Stomach smooth muscle (tissue), 2 donors: Measurements from ENCODE around the gene MRPS9.

Experiments used
- H3K27ac ChIP-seq: one replicate; pipeline ENCODE4 v1.7.0; 2013; ENCODE audit warnings: mild to moderate bottlenecking, low read length, inconsistent platforms
- H3K27me3 ChIP-seq, 2 donors: one replicate each; pipeline ENCODE4 v1.7.0; 2013; ENCODE audit warnings: low read length in 2 of 2; ENCODE audit not compliant: insufficient read depth in 2 of 2, control insufficient read depth in 1 of 2
- H3K36me3 ChIP-seq, 2 donors: one replicate each; pipeline ENCODE4 v1.7.0; 2013; ENCODE audit warnings: low read length in 2 of 2; ENCODE audit not compliant: control insufficient read depth in 2 of 2, insufficient read depth in 2 of 2
- H3K4me1 ChIP-seq: one replicate; pipeline ENCODE4 v1.7.0; 2013; ENCODE audit warnings: low read length; ENCODE audit not compliant: control insufficient read depth, insufficient read depth
- H3K4me3 ChIP-seq, 2 donors: one replicate each; pipeline ENCODE4 v1.7.0; 2013; ENCODE audit warnings: low read length in 2 of 2
- H3K9ac ChIP-seq, 2 donors: one replicate each; pipeline ENCODE4 v1.7.0; 2013; ENCODE audit warnings: low read length in 2 of 2, mild to moderate bottlenecking in 1 of 2
- H3K9me3 ChIP-seq, 2 donors: one replicate each; pipeline ENCODE4 v1.7.0; 2013; ENCODE audit warnings: low read length in 2 of 2; ENCODE audit not compliant: control insufficient read depth in 2 of 2
- donor health status: healthy.
- donor health status: Pancreatic carcinoma.

The MRPS9 gene

DNA sequence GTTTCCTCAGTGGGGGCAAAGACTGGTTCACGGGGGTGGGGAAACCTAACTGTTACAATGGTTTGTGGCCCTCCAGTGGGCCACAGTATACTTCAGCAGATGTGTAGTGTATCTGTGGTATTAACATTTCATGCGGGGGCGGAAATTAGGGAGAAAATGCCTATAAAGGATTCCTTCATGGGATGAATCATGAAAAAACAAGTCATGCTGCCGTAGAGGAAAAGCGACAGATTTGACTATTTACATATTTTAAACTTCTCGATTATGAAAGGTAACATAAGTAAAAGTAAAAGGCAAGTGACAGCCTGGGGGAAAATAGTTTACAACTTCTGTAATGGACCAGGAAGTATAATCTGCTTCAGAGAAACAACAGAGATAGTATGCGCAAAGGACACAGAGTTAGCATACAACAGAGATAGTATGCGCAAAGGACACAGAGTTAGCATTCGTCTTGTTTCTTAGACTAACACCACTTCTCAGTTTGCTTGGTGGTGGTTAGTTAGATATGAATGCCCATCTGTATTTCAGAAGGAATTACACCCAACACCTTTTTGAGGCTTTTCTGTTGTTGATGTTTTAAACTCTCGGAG, 41.1 kb downstream of the MRPS9 start:
- H3K9me3 ChIP-seq: no peaks in the 10 kb centered on the region
- no peak overlapping the region for H3K27ac ChIP-seq
- H3K36me3 ChIP-seq: peaks cover 9 to 10% of the 10 kb centered on the region in 2 donors
- no peak overlapping the region for H3K4me3 ChIP-seq
- H3K9ac ChIP-seq: no peak overlapping the region
- no peaks in the 10 kb centered on the region for H3K27me3 ChIP-seq
- H3K4me1 ChIP-seq: no peaks in the 10 kb centered on the region

DNA sequence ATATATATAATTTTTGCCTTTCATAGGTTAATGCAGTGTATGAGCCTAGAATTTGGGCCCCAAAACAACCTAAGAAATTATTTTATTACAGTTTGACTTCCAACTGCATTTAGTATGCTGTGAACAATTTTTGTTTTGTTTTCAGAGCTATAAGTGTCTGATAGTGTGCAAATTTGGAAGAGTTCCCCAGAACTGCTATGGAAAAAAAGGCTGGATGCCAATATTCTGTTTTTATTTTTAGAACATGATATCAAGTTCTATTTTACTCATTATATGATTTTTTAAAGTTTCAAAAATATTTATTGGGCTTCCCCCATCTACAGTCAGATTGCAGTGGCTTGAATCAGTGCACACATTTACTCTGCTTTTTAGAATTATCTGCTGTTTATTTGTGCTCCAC, 42.6 kb downstream of the MRPS9 start:
- Histone ChIP-seq H3K27me3 (no peaks in the 10 kb centered on the region), H3K9me3 (no peaks in the 10 kb centered on the region), H3K36me3 (peaks cover 6 to 10% of the 10 kb centered on the region in 2 donors), H3K27ac (no peak overlapping the region), H3K4me1 (no peaks in the 10 kb centered on the region), H3K4me3 (no peak overlapping the region), H3K9ac (no peak overlapping the region)

DNA sequence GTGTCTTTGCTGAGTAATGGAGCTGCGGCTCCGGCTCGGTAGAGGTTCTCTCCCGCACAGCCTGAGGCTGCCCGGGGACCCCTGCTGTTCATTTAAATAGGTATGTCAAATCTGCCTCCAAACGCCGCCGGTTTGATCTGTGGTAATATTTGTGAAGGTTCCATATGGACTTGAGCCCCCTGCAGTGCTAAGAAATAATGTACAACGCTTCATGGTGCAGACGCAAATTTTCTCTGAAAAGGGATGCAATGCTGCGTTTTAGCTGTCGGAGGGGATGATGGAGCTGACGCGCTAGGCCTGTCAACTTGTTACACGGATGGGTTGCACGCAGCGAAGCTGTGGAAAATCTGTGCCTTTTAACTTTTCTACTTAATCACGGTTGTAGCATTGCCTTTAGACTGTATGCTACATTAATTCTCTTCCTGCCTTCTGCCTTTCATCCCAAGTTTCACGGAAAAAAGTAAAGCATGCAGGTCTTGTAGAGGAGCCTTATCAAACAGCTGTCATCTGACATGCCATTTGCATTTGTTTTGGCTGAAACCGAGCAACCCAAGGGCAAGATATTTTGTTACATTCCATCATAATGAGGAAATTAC, 43.2 kb downstream of the MRPS9 start:
- Histone ChIP-seq H3K4me3 (no peak overlapping the region), H3K9me3 (no peaks in the 10 kb centered on the region), H3K9ac (no peak overlapping the region)

DNA sequence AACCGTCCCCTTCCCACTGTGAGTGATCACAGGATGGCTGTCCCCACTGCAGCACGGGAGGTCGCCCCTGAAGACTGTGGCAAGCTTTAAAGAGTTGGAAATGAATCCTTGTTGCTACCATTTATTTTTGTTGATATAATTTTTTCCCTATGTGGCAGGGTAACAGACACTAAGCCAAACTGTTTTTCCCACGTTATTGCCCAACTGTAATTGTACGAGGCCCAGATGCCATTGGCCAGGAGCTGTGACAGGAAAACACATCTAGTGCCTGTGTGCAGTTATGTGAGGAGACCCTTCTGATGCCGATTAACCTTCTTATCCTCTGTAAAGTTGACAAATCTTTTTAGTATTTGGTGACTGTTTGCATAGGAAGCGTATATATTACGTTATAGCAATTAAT, 44.2 kb downstream of the MRPS9 start:
- H3K9me3 ChIP-seq: no peaks in the 10 kb centered on the region
- no peaks in the 10 kb centered on the region for H3K4me1 ChIP-seq
- no peak overlapping the region for H3K9ac ChIP-seq
- no peaks in the 10 kb centered on the region for H3K27me3 ChIP-seq
- no peak overlapping the region for H3K4me3 ChIP-seq
- no peak overlapping the region for H3K27ac ChIP-seq
- H3K36me3 ChIP-seq: peaks cover 6 to 10% of the 10 kb centered on the region in 2 donors

More for the DNA sequence above, 43.2 kb downstream of the MRPS9 start:
- H3K27me3 ChIP-seq: no peaks in the 10 kb centered on the region
- no peak overlapping the region for H3K27ac ChIP-seq
- H3K36me3 ChIP-seq: peaks cover 6 to 10% of the 10 kb centered on the region in 2 donors
- H3K4me1 ChIP-seq: no peaks in the 10 kb centered on the region

DNA sequence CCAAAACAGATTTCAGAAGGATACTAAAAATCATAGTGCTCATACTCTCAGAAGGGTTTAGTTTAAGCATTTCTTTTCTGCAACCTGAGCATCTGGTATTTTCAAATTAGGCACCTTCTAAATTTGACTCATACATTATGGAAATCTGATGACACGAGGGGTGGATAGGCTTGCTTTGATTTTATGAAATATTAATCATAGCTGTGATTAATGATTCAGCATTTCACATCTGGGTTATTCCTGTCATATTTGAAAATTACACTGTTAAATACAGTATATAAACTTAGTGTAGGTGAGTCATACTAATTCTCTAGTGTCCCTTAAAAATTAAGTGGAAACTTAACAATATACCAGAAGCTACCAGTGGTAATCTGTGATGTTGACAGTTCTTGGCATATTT, 47.7 kb downstream of the MRPS9 start:
- Histone ChIP-seq H3K36me3 (peaks cover 10 to 16% of the 10 kb centered on the region in 2 donors), H3K4me3 (no peak overlapping the region), H3K27me3 (no peaks in the 10 kb centered on the region), H3K27ac (no peak overlapping the region), H3K9ac (no peak overlapping the region), H3K4me1 (no peaks in the 10 kb centered on the region), H3K9me3 (no peaks in the 10 kb centered on the region)

DNA sequence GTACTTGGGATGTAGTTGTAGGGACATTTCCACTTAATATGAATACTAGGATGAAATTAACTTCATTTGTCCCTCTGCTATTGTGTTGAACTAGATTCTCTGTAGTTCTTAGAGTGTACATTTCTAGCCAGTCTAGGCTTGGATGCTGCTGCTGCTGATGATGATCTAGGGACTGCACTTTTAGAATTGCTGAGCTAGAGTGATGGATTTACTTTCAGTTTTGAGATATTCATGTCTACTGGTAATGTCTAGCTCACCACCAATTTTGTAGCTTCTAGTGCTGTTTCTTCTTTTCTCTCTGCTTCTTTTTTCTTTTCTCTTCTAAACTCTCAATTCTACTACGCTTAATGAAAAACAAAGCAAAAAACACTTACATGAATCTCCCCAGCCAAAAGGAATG, 49.4 kb downstream of the MRPS9 start:
- no peaks in the 10 kb centered on the region for H3K9me3 ChIP-seq
- H3K4me3 ChIP-seq: no peak overlapping the region
- H3K9ac ChIP-seq: no peak overlapping the region
- H3K36me3 ChIP-seq: peaks cover 4 to 10% of the 10 kb centered on the region in 2 donors
- no peak overlapping the region for H3K27ac ChIP-seq
- H3K27me3 ChIP-seq: no peaks in the 10 kb centered on the region
- H3K4me1 ChIP-seq: no peaks in the 10 kb centered on the region

DNA sequence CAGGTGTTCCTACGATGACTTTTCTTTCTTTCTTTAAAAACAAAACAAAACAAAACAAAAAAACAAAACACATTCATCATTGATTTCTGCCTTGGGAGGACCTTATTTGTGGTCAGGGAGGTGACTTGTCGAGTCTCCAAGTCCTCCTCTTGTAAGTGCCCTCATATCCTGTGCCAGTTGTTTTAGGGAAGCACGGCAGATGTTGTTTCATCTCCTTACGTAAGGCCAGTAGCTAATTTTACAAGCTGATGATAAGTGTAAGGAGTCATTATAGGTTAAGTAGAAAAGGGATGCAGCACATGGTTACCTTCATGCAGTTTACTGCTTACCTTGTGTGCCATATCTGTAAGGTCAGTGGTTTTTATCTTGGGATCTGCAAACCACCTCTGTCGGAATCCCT, 52.2 kb downstream of the MRPS9 start:
- H3K27me3 ChIP-seq: no peaks in the 10 kb centered on the region
- no peak overlapping the region for H3K27ac ChIP-seq
- no peak overlapping the region for H3K4me3 ChIP-seq
- no peak overlapping the region for H3K9ac ChIP-seq
- no peaks in the 10 kb centered on the region for H3K9me3 ChIP-seq
- H3K4me1 ChIP-seq: no peaks in the 10 kb centered on the region
- H3K36me3 ChIP-seq: peaks cover 4 to 12% of the 10 kb centered on the region in 2 donors

DNA sequence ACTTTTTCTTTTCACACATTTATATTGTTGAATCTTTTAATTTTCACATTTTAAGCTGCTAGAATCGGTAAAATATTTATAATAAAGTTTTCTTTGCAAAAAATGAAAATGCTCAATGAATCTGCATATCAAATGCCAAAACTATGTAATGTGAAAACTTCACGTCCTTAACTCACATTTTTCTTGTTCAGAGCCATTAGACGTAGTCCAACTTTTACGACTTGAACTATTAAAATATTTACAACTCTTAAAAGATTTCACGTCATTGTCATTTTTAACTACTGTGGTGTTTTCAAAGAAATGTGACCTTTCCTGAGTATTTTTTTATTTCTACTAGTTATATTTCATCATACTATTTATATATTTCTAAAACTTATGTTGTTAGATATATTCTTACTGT, 54.9 kb downstream of the MRPS9 start:
- H3K9ac ChIP-seq: no peak overlapping the region
- no peaks in the 10 kb centered on the region for H3K4me1 ChIP-seq
- no peaks in the 10 kb centered on the region for H3K27me3 ChIP-seq
- no peaks in the 10 kb centered on the region for H3K9me3 ChIP-seq
- peaks cover 11 to 20% of the 10 kb centered on the region in 2 donors for H3K36me3 ChIP-seq
- H3K4me3 ChIP-seq: no peak overlapping the region
- no peak overlapping the region for H3K27ac ChIP-seq

DNA sequence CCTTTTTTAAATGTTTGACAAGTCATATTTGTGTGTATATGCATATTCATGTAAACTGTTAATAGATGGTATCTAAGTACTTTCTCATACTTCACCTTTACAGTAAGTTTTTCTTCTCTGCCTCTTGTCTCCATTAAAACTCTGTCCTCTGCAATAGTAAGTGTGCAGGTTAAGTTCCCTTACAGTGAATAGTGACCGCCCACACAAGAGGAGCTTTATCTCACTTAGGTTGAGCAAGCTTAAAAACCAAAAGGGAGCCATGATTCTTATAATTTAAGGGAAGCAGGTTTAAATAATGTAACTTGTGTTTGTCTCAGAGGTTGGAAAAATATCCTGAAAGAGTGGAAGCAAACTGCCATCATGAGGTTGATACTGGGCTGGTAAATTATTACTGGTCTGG, 61.3 kb downstream of the MRPS9 start:
- Histone ChIP-seq H3K4me1 (no peaks in the 10 kb centered on the region), H3K4me3 (no peak overlapping the region), H3K36me3 (peaks cover 17 to 22% of the 10 kb centered on the region in 2 donors), H3K9ac (no peak overlapping the region), H3K9me3 (no peaks in the 10 kb centered on the region), H3K27ac (no peak overlapping the region), H3K27me3 (no peaks in the 10 kb centered on the region)

DNA sequence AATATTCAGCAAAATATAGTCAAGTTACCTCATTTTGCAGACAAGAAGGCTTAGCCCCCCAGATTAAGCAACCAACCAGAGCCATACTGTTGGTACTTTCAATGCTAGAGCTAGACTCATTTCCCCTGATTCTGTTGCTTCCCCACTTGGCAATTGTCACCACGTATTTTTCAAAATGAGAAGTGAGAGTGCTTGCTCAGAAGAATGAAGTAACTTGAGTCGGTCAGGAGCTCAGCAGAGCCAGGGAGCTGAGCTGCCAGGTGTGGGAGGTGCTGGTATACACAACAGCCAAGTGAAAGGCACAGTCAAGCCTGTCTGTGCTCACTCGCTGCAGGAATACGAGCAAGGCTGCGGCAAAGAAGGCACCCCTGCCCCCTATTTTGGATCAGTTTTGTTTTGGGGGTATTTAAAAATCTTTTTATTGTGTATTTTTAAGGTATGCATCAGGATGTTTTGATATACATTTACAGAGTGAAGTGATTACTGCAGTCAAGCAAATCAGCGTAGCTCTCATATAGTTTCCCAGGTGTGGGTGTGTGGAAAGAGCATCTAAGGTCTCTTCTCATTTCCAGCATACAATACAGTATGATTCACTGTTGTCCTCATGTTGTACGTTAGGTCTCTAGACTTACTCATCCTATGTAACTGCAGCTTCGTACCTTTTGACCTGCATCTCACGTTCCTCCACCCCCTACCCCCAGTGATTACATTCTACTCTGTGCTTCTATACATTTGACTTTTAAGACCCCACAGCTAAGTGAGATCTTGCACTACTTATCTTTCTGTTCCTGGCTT, 62.4 kb downstream of the MRPS9 start:
- Histone ChIP-seq H3K27me3 (no peaks in the 10 kb centered on the region), H3K36me3 (peaks cover 17 to 22% of the 10 kb centered on the region in 2 donors), H3K9me3 (no peaks in the 10 kb centered on the region), H3K4me3 (no peak overlapping the region), H3K4me1 (no peaks in the 10 kb centered on the region), H3K27ac (no peak overlapping the region), H3K9ac (no peak overlapping the region)

DNA sequence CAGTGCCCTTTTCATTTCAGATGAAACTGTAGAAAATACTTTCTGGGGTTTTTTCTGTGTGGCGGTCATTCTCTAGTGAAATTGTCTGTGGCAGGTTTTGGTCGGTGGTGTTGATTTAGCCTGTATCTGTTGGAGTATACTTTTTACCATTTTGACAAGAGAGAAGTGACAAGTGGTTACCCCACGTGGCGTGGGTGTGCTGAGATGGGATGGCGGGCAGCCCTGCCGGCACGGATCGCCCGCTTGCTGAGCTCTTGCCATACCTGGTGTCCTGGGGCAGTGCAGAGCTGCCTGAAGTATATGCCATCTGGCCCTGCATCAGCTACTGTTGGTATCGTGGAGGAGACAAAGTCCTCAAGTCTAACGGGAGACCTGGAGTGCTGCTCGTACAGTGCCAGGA, 64.1 kb downstream of the MRPS9 start:
- Histone ChIP-seq H3K27me3 (no peaks in the 10 kb centered on the region), H3K36me3 (peaks cover 16 to 21% of the 10 kb centered on the region in 2 donors), H3K4me1 (no peaks in the 10 kb centered on the region), H3K4me3 (no peak overlapping the region), H3K9me3 (no peaks in the 10 kb centered on the region), H3K9ac (no peak overlapping the region), H3K27ac (no peak overlapping the region)
